Left ventricle myocardium inferior (tissue), 1 donor: Measurements from ENCODE around the gene CCHCR1. TPM values are rescaled to one million over a fixed set of nuclear protein-coding genes. Genes with fewer than 3 reads are reported as not detected.

Source experiments
- DNase-seq: peaks from one replicate; pipeline ENCODE4 v3.0.0-alpha.2; 2020
- H3K27ac ChIP-seq: fragments of 200-600 bp; replicated peaks from 2 replicates; pipeline ENCODE4 v1.8.0; 2021
- H3K27me3 ChIP-seq: fragments of 200-600 bp; 2 replicates; pipeline ENCODE4 v1.8.0; 2021; ENCODE audit warnings: low read depth
- H3K36me3 ChIP-seq: fragments of 200-600 bp; 2 replicates; pipeline ENCODE4 v1.8.0; 2021
- H3K4me1 ChIP-seq: fragments of 200-600 bp; 2 replicates; pipeline ENCODE4 v1.8.0; 2021
- H3K4me3 ChIP-seq: fragments of 200-600 bp; 2 replicates; pipeline ENCODE4 v1.8.0; 2021; ENCODE audit warnings: mild to moderate bottlenecking, moderate library complexity
- H3K9me3 ChIP-seq: fragments of 200-600 bp; replicated peaks from 2 replicates; pipeline ENCODE4 v1.8.0; 2021
- CTCF ChIP-seq: fragments of 200-600 bp; IDR thresholded peaks from 2 replicates; pipeline ENCODE4 v1.8.0; 2021; ENCODE audit warnings: antibody characterized with exemption, mild to moderate bottlenecking, borderline replicate concordance
- intact Hi-C: fragments of 100-400 bp; cut with micrococcal nuclease; formaldehyde crosslinking; loops from one replicate; pipeline ENCODE4 v1.11.0; 2022
- total RNA-seq: library from RNA; stranded (reverse); fragmentation: NEBNext Ultra II Directional; extraction: Animal tissue kit (Norgen Biotek cat#: 25700); gene quantifications from one replicate; pipeline ENCODE4 v1.2.1, GENCODE V29; 2021
- donor health status: DM: no; HTN: yes; CAD: no; lungs with severe emphysema.

The CCHCR1 gene
- total RNA-seq, 1 donor from 2014 or later = 13.3 TPM

- Histone ChIP-seq H3K27ac (peak within 1 kb of the TSS; percentile 79), H3K4me1 (peaks cover 31% of the 10 kb centered on the region), H3K4me3 (peak within 1 kb of the TSS; percentile 73), H3K27me3 (no peaks in the 10 kb centered on the region), H3K36me3 (peaks cover 19% of the 10 kb centered on the region), H3K9me3 (no peaks in the 10 kb centered on the region)
- intact Hi-C loops = no loop called here
- peak; percentile 99 for DNase-seq
- no peak for TF ChIP-seq CTCF
Observed at GRCh38 chr6:31158140-31158862, 699 bp upstream of the CCHCR1 start, which contains the start of gene TCF19. Gene TCF19 (plus strand): TSS chr6:31158589. CDS start chr6:31159470, 881 bp downstream.

GRCh38 chr6:31156641-31157040 lies 961 bp downstream of the CCHCR1 start:
- TF ChIP-seq CTCF = no peak
- H3K27ac ChIP-seq = no peak overlapping the region
- intact Hi-C loops = no loop called here
- no peaks in the 10 kb centered on the region for H3K27me3 ChIP-seq
- no peak overlapping the region for H3K4me3 ChIP-seq
- H3K4me1 ChIP-seq = peaks cover 31% of the 10 kb centered on the region
- peaks cover 19% of the 10 kb centered on the region for H3K36me3 ChIP-seq
- no peaks in the 10 kb centered on the region for H3K9me3 ChIP-seq
- DNase-seq = no peak

GRCh38 chr6:31154436-31154835 lies 3.2 kb downstream of the CCHCR1 start:
- peaks cover 36% of the 10 kb centered on the region for H3K36me3 ChIP-seq
- H3K4me1 ChIP-seq = peaks cover 25% of the 10 kb centered on the region
- intact Hi-C loops = no loop called here
- H3K27ac ChIP-seq = no peak overlapping the region
- H3K9me3 ChIP-seq = no peaks in the 10 kb centered on the region
- H3K4me3 ChIP-seq = no peak overlapping the region
- no peaks in the 10 kb centered on the region for H3K27me3 ChIP-seq
- no peak for DNase-seq
- TF ChIP-seq CTCF = no peak

GRCh38 chr6:31152781-31153180 lies 4.8 kb downstream of the CCHCR1 start:
- H3K27me3 ChIP-seq = no peaks in the 10 kb centered on the region
- peaks cover 12% of the 10 kb centered on the region for H3K4me1 ChIP-seq
- TF ChIP-seq CTCF = no peak
- no peaks in the 10 kb centered on the region for H3K9me3 ChIP-seq
- no peak overlapping the region for H3K4me3 ChIP-seq
- DNase-seq = no peak
- H3K27ac ChIP-seq = no peak overlapping the region
- intact Hi-C loops = no loop called here
- peaks cover 36% of the 10 kb centered on the region for H3K36me3 ChIP-seq

GRCh38 chr6:31149827-31150447 lies 7.7 kb downstream of the CCHCR1 start:
- no peak for TF ChIP-seq CTCF
- no peaks in the 10 kb centered on the region for H3K4me1 ChIP-seq
- H3K27me3 ChIP-seq = no peaks in the 10 kb centered on the region
- no peak overlapping the region for H3K4me3 ChIP-seq
- H3K36me3 ChIP-seq = peaks cover 29% of the 10 kb centered on the region
- DNase-seq = no peak
- H3K27ac ChIP-seq = no peak overlapping the region
- no peaks in the 10 kb centered on the region for H3K9me3 ChIP-seq
- intact Hi-C loops = no loop called here
